AML-193 (cell line): ENCODE data around the gene PAQR9.
"Not testable (repeated sequence)": the region's sequence is repeated elsewhere in the genome, so short reads cannot be mapped to it uniquely, and the experiment has no call there.

Source experiments
- DNase-seq, 2 experiments: peaks; one replicate each; lab custom pipeline; 2025; lab: John Stamatoyannopoulos, UW

PAQR9 gene, protein sequence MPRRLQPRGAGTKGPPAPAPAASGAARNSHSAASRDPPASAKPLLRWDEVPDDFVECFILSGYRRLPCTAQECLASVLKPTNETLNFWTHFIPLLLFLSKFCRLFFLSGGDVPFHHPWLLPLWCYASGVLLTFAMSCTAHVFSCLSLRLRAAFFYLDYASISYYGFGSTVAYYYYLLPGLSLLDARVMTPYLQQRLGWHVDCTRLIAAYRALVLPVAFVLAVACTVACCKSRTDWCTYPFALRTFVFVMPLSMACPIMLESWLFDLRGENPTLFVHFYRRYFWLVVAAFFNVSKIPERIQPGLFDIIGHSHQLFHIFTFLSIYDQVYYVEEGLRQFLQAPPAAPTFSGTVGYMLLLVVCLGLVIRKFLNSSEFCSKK

GRCh38 chr3:142963516-142964448 is at the start of gene PAQR9:
PAQR9 (minus strand) TSS chr3:142963674; CDS start chr3:142963336, 338 bp downstream.
- no peak for DNase-seq

GRCh38 chr3:143011705-143012104 is 48.2 kb upstream of the PAQR9 start:
- DNase-seq: no peak

GRCh38 chr3:143010024-143010423 is 46.5 kb upstream of the PAQR9 start:
- DNase-seq: no peak

DNA sequence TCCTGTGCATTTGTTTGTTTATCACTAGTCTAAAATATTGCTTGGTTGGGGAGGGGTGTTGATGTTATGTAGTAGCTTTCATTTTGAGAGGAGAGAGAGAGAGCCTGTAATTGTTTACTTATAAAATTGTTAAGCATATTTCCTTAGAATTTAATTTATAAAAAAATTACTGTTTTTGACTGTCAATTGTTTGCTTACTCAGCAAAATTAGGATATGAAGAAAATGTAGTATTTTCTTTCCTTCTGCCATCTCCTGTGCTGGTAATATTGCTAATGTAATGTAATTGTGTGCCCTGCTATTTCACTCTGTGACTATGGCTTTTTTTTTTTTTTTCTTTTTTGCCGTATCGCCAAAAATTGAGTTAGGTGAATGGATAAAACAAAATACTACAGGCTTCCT is 41.3 kb upstream of the PAQR9 start:
- DNase-seq: no peak

GRCh38 chr3:143002727-143003126 is 39.3 kb upstream of the PAQR9 start:
- no peak for DNase-seq

- DNase-seq: peak; percentile 57 to 62
Observed at GRCh38 chr3:143002083-143002712, 38.7 kb upstream of the PAQR9 start.

DNA sequence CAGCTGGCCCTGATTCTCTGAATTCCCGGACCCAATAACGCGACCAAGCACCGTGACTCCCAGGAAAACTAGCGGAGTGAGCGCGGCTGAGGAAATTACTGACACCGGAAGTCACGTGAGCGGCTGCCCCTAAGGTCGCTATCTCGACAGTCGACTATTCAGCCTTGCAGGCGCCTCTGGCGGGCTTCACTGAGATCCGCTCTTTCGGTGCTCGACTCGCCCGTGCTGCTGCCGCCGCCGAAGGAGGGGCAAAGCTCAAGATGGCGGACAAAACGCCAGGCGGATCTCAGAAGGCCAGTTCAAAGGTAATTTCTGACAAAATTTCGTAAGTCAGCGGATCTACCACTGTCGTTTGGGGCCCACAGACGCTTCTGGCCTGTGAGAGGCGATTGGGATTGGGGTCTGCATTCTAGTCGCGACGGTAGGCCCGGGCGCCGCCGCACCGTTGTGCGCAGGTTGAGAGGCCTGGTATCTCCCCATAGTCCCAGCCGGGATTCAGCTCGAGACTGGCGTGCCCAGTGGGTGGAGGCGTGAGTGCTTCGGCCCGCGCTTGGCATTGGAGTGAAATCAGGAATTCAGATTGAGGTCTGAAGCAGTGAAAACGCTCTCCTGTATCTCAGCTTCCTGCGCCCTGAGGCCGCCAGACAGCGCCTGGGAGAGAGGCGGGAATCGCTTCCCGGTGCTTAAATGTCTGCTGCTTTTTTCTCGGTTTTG is 38.1 kb upstream of the PAQR9 start, which contains the start of gene U2SURP:
U2SURP (plus strand) TSS at position 202 of the 714 bp plus-strand sequence; CDS start at position 261, 59 bp downstream.
- DNase-seq: peak; percentile 99

- peak; percentile 98 to 99 for DNase-seq
Observed at GRCh38 chr3:143001034-143001368, 37.5 kb upstream of the PAQR9 start.

GRCh38 chr3:143000528-143000927 is 37.1 kb upstream of the PAQR9 start:
- no peak for DNase-seq

- peak in 1 of 2 experiments; percentile 21 for DNase-seq
Observed at GRCh38 chr3:142999881-143000280, 36.4 kb upstream of the PAQR9 start.

DNA sequence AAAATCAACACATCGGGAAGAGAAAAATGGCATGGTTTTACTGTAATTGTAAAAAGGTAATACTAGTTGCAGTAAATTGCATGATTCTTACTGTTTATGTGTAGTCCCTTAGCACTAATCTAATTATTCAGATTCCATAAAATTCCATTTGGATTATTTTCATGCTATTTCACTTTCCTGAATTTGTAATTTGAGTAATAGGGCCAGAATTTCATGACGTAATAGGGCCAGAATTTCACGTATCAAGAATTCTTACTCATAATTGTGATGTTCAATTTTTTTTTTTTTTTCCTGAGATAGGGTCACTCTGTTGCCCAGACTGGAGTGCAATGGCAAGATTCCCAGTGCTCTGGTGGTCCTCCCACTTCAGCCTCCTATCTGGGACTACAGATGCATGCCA is 35.0 kb upstream of the PAQR9 start:
- no peak for DNase-seq

GRCh38 chr3:142997330-142997729 is 33.9 kb upstream of the PAQR9 start:
- DNase-seq: no peak

- DNase-seq: peak; percentile 98
Observed at GRCh38 chr3:142993958-142994442, 30.5 kb upstream of the PAQR9 start.

DNA sequence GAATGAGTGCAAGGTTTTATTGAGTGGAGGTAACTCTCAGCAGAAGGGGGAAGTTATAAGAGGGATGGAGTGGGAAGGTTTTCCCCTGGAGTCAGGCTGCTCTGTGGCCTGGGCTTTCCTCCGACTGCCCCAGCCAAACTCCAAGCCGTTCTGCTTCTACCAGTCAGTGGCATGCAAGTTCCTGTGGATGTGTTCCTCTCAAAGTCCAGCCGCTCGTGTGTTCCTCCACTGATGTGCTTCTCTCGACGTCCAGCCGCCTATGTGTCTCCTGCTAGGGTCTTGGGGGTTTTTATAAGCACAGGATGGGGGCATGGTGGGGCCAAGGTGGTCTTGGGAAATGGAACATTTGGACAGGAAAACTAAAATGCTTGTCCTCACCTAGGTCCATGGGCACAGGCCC is 28.8 kb upstream of the PAQR9 start:
- no peak for DNase-seq

DNA sequence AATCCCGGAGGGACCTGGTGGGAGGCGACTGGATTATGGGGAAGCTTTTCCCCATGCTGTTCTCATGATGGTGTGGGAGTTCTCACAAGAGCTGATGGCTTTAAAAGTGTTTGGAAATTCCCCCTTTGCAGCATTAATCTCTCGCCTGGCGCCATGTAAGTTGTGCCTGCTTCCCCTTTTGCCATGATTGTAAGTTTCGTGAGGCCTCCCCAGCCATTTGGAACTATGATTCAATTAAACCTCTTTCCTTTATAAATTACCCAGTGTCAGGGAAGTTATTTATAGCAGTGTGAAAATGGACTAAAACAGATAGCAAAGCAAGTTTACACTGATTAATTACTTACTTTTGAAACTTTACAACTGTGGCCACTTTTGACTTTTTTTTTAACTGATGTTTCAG is 27.2 kb upstream of the PAQR9 start:
- no peak for DNase-seq

DNA sequence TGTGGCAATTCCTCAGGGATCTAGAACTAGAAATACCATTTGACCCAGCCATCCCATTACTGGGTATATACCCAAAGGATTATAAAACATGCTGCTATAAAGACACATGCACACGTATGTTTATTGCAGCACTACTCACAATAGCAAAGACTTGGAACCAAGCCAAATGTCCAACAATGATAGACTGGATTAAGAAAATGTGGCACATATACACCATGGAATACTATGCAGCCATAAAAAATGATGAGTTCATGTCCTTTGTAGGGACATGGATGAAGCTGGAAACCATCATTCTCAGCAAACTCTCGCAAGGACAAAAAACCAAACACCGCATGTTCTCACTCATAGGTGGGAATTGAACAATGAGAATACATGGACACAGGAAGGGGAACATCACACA is 25.4 kb upstream of the PAQR9 start:
- DNase-seq: not testable (repeated sequence)

DNA sequence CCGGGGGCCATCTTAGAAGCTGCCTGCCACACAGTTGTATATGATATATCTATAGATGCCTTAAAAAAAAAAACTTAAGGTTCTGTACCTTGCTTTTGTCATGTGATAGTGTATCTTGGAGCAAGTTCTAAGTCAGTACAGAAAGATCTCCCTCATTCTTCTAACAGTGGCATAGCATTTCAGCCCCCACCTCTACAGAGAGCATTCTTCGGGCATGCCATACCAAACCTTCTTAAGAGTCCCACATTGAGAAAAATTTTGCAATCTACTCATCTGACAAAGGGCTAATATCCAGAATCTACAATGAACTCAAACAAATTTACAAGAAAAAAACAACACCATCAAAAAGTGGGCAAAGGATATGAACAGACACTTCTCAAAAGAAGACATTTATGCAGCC is 24.7 kb upstream of the PAQR9 start:
- not testable (repeated sequence) for DNase-seq

DNA sequence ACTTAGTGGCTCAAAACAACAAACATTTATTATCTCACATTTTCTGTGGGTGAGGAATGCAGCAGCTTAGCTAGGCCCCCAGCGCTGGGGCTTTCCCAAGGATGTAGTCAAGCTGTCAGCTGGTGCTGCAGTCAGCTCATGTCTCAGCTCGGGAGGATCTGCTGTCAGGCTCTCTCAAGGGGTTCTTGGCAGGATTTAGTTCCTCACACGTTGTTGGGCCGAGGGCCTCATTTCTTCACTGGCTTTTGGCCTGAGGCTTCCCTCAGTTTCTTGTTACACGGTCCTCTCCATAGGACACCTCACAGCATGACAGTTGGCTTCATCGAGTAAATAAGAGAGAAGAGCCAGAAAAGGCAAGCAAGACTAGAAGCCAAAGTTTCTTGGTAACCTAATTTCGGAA is 24.2 kb upstream of the PAQR9 start:
- no peak for DNase-seq

- DNase-seq: peak; percentile 83 to 87
Observed at GRCh38 chr3:142987080-142987700, 23.7 kb upstream of the PAQR9 start.

- no peak for DNase-seq
Observed at GRCh38 chr3:142984255-142984654, 20.8 kb upstream of the PAQR9 start.

DNA sequence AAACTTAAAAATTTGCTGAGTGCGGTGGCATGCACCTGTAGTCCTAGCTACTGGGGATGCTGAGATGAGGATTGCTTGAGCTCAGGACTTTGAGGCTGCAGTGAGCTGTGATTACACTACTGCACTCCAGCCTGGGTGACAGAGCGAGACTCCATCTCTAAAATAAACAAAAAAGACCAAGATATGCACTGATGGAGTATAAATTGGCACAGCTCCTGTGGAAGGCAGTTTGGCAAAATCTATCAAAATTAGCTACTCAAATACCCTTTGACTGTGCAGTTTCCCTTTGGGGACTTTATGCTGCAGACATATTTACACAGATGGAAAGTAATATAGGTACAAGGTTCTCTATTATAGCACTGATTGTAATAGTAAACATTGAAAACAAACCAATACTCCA is 19.8 kb upstream of the PAQR9 start:
- no peak for DNase-seq
